H9 (cell line): ENCODE data around the gene HOXA4. TPM values are rescaled to one million over a fixed set of nuclear protein-coding genes. Genes with fewer than 3 reads are reported as not detected.

Experiments
- DNase-seq: peaks from one replicate; pipeline ENCODE4 v3.0.0-alpha.2; 2017
- H2AFZ ChIP-seq: one replicate; pipeline ENCODE4 v1.6.1; 2013; ENCODE audit warnings: mild to moderate bottlenecking, low read length, control low read depth, moderate library complexity
- H2AK5ac ChIP-seq: 2 replicates; pipeline ENCODE4 v1.6.1; 2013; ENCODE audit warnings: low read length, control low read depth, mixed read lengths; ENCODE audit not compliant: insufficient read length
- H2BK120ac ChIP-seq: one replicate; pipeline ENCODE4 v1.6.1; 2013; ENCODE audit warnings: low read depth, mild to moderate bottlenecking, low read length, control low read depth, inconsistent platforms; ENCODE audit not compliant: poor library complexity, severe bottlenecking
- H2BK12ac ChIP-seq: 2 replicates; pipeline ENCODE4 v1.6.1; 2013; ENCODE audit warnings: low read length, control low read depth, mixed read lengths, low read depth; ENCODE audit not compliant: insufficient read length
- H2BK15ac ChIP-seq: 2 replicates; pipeline ENCODE4 v1.6.1; 2013; ENCODE audit warnings: low read depth, low read length, control low read depth
- H2BK20ac ChIP-seq: one replicate; pipeline ENCODE4 v1.6.1; 2013; ENCODE audit warnings: low read depth, mild to moderate bottlenecking, low read length, control low read depth, inconsistent platforms; ENCODE audit not compliant: poor library complexity, severe bottlenecking
- H2BK5ac ChIP-seq: 2 replicates; pipeline ENCODE4 v1.6.1; 2013; ENCODE audit warnings: low read length, control low read depth, mixed read lengths; ENCODE audit not compliant: insufficient read length
- H3K14ac ChIP-seq: 2 replicates; pipeline ENCODE4 v1.6.1; 2013; ENCODE audit warnings: low read length, control low read depth; ENCODE audit not compliant: insufficient read depth
- H3K18ac ChIP-seq: 2 replicates; pipeline ENCODE4 v1.6.1; 2013; ENCODE audit warnings: low read depth, mild to moderate bottlenecking, mixed read lengths, low read length, control low read depth; ENCODE audit not compliant: insufficient read length
- H3K23ac ChIP-seq: 2 replicates; pipeline ENCODE4 v1.6.1; 2013; ENCODE audit warnings: low read length, control low read depth, mixed read lengths, low read depth; ENCODE audit not compliant: insufficient read length
- H3K23me2 ChIP-seq: 2 replicates; pipeline ENCODE4 v1.6.1; 2013; ENCODE audit warnings: low read depth, mild to moderate bottlenecking, mixed read lengths, low read length, control low read depth; ENCODE audit not compliant: insufficient read length, poor library complexity, severe bottlenecking
- H3K27ac ChIP-seq: 2 replicates; pipeline ENCODE4 v1.5.1; 2013; ENCODE audit warnings: low read length, control low read depth, mixed read lengths, low read depth; ENCODE audit not compliant: insufficient read length
- H3K27me3 ChIP-seq: 2 replicates; pipeline ENCODE4 v1.6.1; 2013; ENCODE audit warnings: low read length, control low read depth, inconsistent platforms; ENCODE audit not compliant: insufficient read depth
- H3K4ac ChIP-seq: 2 replicates; pipeline ENCODE4 v1.6.1; 2013; ENCODE audit warnings: low read depth, mild to moderate bottlenecking, control low read depth, inconsistent platforms, low read length, moderate library complexity
- H3K4me1 ChIP-seq: 2 replicates; pipeline ENCODE4 v1.6.1; 2013; ENCODE audit warnings: low read length, control low read depth, inconsistent platforms; ENCODE audit not compliant: insufficient read depth
- H3K4me2 ChIP-seq: 2 replicates; pipeline ENCODE4 v1.6.1; 2013; ENCODE audit warnings: low read length, control low read depth, mixed read lengths; ENCODE audit not compliant: insufficient read length, insufficient read depth
- H3K56ac ChIP-seq: 2 replicates; pipeline ENCODE4 v1.6.1; 2013; ENCODE audit warnings: low read depth, mild to moderate bottlenecking, mixed read lengths, low read length, control low read depth; ENCODE audit not compliant: insufficient read length
- H3K79me1 ChIP-seq: 2 replicates; pipeline ENCODE4 v1.6.1; 2013; ENCODE audit warnings: low read depth, mild to moderate bottlenecking, moderate library complexity, low read length, control low read depth, inconsistent platforms; ENCODE audit not compliant: insufficient read depth, poor library complexity, severe bottlenecking
- H3K79me2 ChIP-seq: 2 replicates; pipeline ENCODE4 v1.6.1; 2013; ENCODE audit warnings: low read length, control low read depth, inconsistent platforms; ENCODE audit not compliant: insufficient read depth
- H3K9ac ChIP-seq: 2 replicates; pipeline ENCODE4 v1.6.1; 2013; ENCODE audit warnings: low read length, control low read depth, mixed read lengths; ENCODE audit not compliant: insufficient read length; ENCODE audit errors: extremely low read depth
- H3K9me3 ChIP-seq: one replicate; pipeline ENCODE4 v1.6.1; 2013; ENCODE audit warnings: low read depth, low read length, inconsistent platforms; ENCODE audit not compliant: control insufficient read depth
- H3T11ph ChIP-seq: one replicate; pipeline ENCODE4 v1.6.1; 2013; ENCODE audit warnings: mild to moderate bottlenecking, low read length, control low read depth, inconsistent platforms
- H4K20me1 ChIP-seq: one replicate; pipeline ENCODE4 v1.6.1; 2013; ENCODE audit not compliant: control insufficient read depth, insufficient read length, insufficient read depth
- H4K5ac ChIP-seq: 2 replicates; pipeline ENCODE4 v1.6.1; 2013; ENCODE audit warnings: low read depth, mild to moderate bottlenecking, mixed read lengths, low read length, control low read depth; ENCODE audit not compliant: insufficient read length
- H4K8ac ChIP-seq: replicated peaks from 2 replicates; pipeline ENCODE4 v1.6.1; 2013; ENCODE audit warnings: low read length, control low read depth, mixed read lengths, low read depth; ENCODE audit not compliant: insufficient read length
- H4K91ac ChIP-seq: 2 replicates; pipeline ENCODE4 v1.6.1; 2013; ENCODE audit warnings: low read depth, mild to moderate bottlenecking, moderate library complexity, mixed read lengths, low read length, control low read depth; ENCODE audit not compliant: insufficient read length
- H3K27ac Mint-ChIP-seq, 3 experiments: 2 replicates in 2 of 3; 3 replicates in 1 of 3; pipeline ENCODE4 v1.8.0; 2020 to 2021; ENCODE audit warnings: mixed read lengths in 3 of 3, mild to moderate bottlenecking in 1 of 3, moderate library complexity in 1 of 3
- H3K27me3 Mint-ChIP-seq: 2 replicates; pipeline ENCODE4 v1.8.0; 2021; ENCODE audit warnings: low read depth, mild to moderate bottlenecking, moderate library complexity, mixed read lengths
- H3K36me3 Mint-ChIP-seq, 3 experiments: 2 replicates in 2 of 3; 3 replicates in 1 of 3; pipeline ENCODE4 v1.8.0; 2020 to 2021; ENCODE audit warnings: low read depth in 3 of 3, mixed read lengths in 3 of 3; ENCODE audit not compliant: insufficient read depth in 1 of 3
- H3K4me1 Mint-ChIP-seq, 2 experiments: 2 replicates each; pipeline ENCODE4 v1.8.0; 2020; ENCODE audit warnings: mixed read lengths in 2 of 2
- H3K4me3 Mint-ChIP-seq, 2 experiments: 2 replicates in 1 of 2; 3 replicates in 1 of 2; pipeline ENCODE4 v1.8.0; 2020 to 2021; ENCODE audit warnings: mild to moderate bottlenecking in 2 of 2, mixed read lengths in 2 of 2, moderate library complexity in 1 of 2
- H3K9me3 Mint-ChIP-seq, 2 experiments: 2 replicates in 1 of 2; 3 replicates in 1 of 2; pipeline ENCODE4 v1.8.0; 2020; ENCODE audit warnings: mild to moderate bottlenecking in 2 of 2, mixed read lengths in 2 of 2, moderate library complexity in 1 of 2
- WGBS: extraction: QIAGEN DNeasy Blood & Tissue Kit; methylation state at CpG from one replicate; pipeline ENCODE4 v1.1.7; 2013; ENCODE audit warnings: missing lambda C conversion rate, low lambda C conversion rate, mixed read lengths; ENCODE audit not compliant: insufficient read length; ENCODE audit errors: extremely low coverage; 5-methylcytosine and 5-hydroxymethylcytosine counted together
- total RNA-seq: library from RNA; stranded (reverse); gene quantifications from 2 replicates; pipeline ENCODE4 v1.2.1, GENCODE V29; 2021
- TF ChIP-seq, protein P1 (sequence below): fragments of 200-600 bp; sonication (generic); conservative IDR thresholded peaks from 3 replicates; pipeline ENCODE4 v1.8.0; 2021; ENCODE audit warnings: antibody characterized with exemption, mild to moderate bottlenecking

The HOXA4 gene
- total RNA-seq, 1 experiment from 2014 or later, result not detected

GRCh38 chr7:27154901-27155815 lies 24.6 kb upstream of the HOXA4 start:
- no peak overlapping the region for H3K23ac ChIP-seq
- no peak overlapping the region for H2BK120ac ChIP-seq
- no peak overlapping the region for H4K8ac ChIP-seq
- no peaks in the 10 kb centered on the region for H3K4me1 ChIP-seq
- H3K4ac ChIP-seq, result no peak overlapping the region
- no peaks in the 10 kb centered on the region for H4K20me1 ChIP-seq
- H3K9ac ChIP-seq, result no peak overlapping the region
- no peak overlapping the region for H4K91ac ChIP-seq
- H2BK15ac ChIP-seq, result no peak overlapping the region
- TF ChIP-seq, protein P1, sequence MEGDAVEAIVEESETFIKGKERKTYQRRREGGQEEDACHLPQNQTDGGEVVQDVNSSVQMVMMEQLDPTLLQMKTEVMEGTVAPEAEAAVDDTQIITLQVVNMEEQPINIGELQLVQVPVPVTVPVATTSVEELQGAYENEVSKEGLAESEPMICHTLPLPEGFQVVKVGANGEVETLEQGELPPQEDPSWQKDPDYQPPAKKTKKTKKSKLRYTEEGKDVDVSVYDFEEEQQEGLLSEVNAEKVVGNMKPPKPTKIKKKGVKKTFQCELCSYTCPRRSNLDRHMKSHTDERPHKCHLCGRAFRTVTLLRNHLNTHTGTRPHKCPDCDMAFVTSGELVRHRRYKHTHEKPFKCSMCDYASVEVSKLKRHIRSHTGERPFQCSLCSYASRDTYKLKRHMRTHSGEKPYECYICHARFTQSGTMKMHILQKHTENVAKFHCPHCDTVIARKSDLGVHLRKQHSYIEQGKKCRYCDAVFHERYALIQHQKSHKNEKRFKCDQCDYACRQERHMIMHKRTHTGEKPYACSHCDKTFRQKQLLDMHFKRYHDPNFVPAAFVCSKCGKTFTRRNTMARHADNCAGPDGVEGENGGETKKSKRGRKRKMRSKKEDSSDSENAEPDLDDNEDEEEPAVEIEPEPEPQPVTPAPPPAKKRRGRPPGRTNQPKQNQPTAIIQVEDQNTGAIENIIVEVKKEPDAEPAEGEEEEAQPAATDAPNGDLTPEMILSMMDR, result no peak
- no peak for DNase-seq
- no peak overlapping the region for H4K5ac ChIP-seq
- no peak overlapping the region for H2AK5ac ChIP-seq
- Mint-ChIP-seq H3K27me3 (peaks cover 100% of the 10 kb centered on the region), H3K4me3 (peak overlapping the region in 1 of 2 experiments; percentile 52; a peak in 1 of 5 replicates), H3K36me3 (peaks cover 0 to 6% (median 0%) of the 10 kb centered on the region in 3 experiments; a peak in 3 of 7 replicates), H3K4me1 (peaks cover 13 to 22% of the 10 kb centered on the region in 2 experiments), H3K27ac (no peak overlapping the region), H3K9me3 (peaks cover 16 to 29% of the 10 kb centered on the region in 2 experiments)
- no peak overlapping the region for H2BK20ac ChIP-seq
- H3K18ac ChIP-seq, result no peak overlapping the region
- H3K79me1 ChIP-seq, result no peaks in the 10 kb centered on the region
- H3K23me2 ChIP-seq, result no peaks in the 10 kb centered on the region
- no peak overlapping the region for H3T11ph ChIP-seq
- H3K27me3 ChIP-seq, result peaks cover 99% of the 10 kb centered on the region
- no peaks in the 10 kb centered on the region for H3K79me2 ChIP-seq
- H3K4me2 ChIP-seq, result no peak overlapping the region
- no peak overlapping the region for H2BK12ac ChIP-seq
- H2BK5ac ChIP-seq, result no peak overlapping the region
- no peak overlapping the region for H3K56ac ChIP-seq
- H3K9me3 ChIP-seq, result no peaks in the 10 kb centered on the region
- H3K14ac ChIP-seq, result no peak overlapping the region; the same call in 1 of the 2 replicates
- WGBS, result no CpG with 5 or more reads among the region's 48 CpGs
- H2AFZ ChIP-seq, result no peak overlapping the region
- H3K27ac ChIP-seq, result no peak overlapping the region
